ENCODE measurements around the gene SCAF4.

GRCh38 chr21:31634993-31635392 lies 96.9 kb downstream of the SCAF4 start:
- TF ChIP-seq, protein P1, sequence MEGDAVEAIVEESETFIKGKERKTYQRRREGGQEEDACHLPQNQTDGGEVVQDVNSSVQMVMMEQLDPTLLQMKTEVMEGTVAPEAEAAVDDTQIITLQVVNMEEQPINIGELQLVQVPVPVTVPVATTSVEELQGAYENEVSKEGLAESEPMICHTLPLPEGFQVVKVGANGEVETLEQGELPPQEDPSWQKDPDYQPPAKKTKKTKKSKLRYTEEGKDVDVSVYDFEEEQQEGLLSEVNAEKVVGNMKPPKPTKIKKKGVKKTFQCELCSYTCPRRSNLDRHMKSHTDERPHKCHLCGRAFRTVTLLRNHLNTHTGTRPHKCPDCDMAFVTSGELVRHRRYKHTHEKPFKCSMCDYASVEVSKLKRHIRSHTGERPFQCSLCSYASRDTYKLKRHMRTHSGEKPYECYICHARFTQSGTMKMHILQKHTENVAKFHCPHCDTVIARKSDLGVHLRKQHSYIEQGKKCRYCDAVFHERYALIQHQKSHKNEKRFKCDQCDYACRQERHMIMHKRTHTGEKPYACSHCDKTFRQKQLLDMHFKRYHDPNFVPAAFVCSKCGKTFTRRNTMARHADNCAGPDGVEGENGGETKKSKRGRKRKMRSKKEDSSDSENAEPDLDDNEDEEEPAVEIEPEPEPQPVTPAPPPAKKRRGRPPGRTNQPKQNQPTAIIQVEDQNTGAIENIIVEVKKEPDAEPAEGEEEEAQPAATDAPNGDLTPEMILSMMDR (IDR thresholded peaks at IDR 0.05) = no peak
- TF ChIP-seq POLR2A (IDR thresholded peaks at IDR 0.05) = no peak

All from esophagus squamous epithelium (tissue), 4 donors.